HL-60/S4 (cell line): Measurements from ENCODE around the gene ITGA3.

Experiments
- in situ Hi-C: fragments of 300-500 bp; cut with MboI; formaldehyde crosslinking; loops from 2 replicates; pipeline ENCODE4 v1.14.3; 2022; ENCODE audit warnings: low sequenced_read_pairs

ITGA3 gene

DNA sequence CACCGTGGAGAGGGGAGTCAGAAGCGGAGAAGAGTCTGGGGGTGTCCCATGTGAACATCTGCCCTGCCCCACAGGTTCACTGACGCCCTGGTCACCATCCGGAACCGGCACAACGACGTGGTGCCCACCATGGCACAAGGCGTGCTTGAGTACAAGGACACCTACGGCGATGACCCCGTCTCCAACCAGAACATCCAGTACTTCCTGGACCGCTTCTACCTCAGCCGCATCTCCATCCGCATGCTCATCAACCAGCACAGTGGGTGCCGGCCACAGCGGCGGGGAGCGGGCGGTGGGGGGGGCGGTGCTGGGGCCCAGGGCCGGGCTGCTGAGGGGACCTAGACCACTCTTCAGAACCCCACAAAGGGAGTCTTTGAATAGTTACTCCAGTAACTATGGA, 49.9 kb downstream of the ITGA3 start:
- in situ Hi-C loops = no loop called here

DNA sequence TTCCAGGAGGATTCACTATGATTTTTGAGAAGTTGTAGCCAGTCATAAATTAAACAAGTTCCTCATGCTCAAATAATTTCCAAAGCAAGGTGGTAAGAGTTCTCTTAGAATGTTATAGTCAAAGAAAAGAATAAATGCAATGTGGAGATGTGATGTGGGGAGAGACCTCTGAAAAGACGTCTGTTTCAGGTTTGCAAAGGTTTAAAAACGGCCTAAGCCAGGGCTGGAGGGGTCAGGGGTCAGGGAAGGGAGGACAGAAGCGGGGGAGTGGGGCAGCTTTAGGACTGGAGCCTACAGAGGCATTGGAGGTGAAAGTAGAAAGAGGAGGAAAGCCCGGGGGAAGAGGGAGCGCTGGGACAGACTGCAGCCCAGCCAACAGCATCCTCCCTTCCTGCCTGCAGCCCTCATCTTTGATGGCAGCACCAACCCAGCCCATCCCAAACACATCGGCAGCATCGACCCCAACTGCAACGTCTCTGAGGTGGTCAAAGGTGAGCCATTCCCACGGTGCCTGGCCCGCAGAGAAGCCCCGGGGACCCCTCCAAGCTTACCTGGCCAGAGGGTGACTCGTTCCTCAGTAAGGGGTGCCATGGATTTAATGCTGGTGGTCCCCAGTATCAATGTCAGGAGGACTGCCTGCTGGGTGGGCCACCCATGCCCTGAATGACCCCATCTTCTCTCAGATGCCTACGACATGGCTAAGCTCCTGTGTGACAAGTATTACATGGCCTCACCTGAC, 50.7 kb downstream of the ITGA3 start:
- in situ Hi-C loops = no loop called here

DNA sequence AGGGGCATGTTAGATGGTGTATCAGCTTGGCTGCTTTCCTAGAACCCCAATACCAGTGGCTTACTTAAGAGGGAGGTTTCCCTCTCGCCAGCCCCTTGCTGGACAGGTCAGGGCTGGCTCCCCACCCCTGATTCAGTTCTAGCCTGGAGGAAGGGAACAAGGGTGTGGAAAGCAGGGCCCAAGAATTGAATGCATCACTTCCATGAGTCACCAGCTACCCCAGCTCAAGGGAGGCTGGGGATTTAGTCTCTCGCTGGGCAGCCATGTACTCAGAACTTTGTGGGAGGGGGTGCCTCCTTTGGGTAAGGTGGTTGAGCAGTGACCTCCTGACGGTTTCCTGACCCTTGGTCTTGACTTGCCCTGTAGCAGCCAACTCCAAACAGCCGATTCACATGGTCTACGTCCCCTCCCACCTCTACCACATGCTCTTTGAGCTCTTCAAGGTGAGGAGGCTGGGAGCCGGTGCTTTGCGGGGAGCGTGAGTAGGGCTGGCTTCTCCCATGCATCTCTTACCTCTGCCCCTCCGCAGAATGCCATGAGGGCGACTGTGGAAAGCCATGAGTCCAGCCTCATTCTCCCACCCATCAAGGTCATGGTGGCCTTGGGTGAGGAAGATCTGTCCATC, 52.0 kb downstream of the ITGA3 start:
- in situ Hi-C loops = no loop called here

DNA sequence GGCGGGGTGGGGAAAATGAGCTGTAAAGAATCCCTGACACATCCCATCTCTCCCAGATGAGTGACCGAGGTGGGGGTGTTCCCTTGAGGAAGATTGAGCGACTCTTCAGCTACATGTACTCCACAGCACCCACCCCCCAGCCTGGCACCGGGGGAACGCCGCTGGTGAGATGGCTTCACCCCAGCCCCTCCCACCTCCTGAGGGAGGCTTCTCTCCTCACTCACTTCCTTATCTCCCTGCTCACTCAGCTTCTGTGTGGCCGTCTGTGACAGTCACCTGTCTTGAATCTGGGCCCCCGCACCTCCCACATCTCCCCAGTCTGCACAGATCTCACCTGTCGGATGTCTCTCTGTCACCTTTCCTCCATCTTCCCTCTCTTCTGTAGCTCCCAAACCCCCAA, 52.6 kb downstream of the ITGA3 start:
- in situ Hi-C loops = no loop called here

DNA sequence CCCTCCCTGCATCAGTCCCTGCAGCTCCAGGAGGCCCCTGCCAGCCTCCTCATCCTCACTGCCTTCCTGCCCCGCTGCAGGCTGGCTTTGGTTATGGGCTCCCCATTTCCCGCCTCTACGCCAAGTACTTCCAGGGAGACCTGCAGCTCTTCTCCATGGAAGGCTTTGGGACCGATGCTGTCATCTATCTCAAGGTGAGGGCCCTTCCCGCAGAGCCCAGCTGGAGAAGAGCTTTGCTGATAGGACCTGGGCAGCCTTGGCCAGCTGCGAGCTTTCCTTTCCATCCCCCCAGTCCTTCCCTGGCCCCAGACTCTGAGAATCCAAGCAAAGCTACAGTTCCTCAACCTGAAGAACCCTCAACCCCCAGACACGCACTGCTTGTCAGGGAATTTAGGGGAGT, 53.3 kb downstream of the ITGA3 start:
- in situ Hi-C loops = no loop called here

DNA sequence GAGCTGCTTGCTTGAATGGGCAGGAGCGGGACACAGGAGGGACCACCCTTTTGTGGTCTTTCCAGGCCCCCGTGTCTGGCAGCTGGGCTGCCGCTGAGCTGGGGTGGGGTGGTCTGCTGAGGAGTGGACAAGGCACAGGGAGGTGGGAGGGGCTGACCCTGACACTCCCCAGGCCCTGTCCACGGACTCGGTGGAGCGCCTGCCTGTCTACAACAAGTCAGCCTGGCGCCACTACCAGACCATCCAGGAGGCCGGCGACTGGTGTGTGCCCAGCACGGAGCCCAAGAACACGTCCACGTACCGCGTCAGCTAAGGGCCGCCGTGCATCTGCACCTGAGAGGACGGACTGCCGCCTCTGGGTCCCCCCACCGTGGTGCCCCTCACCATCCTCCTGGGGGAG, 53.9 kb downstream of the ITGA3 start:
- in situ Hi-C loops = no loop called here

DNA sequence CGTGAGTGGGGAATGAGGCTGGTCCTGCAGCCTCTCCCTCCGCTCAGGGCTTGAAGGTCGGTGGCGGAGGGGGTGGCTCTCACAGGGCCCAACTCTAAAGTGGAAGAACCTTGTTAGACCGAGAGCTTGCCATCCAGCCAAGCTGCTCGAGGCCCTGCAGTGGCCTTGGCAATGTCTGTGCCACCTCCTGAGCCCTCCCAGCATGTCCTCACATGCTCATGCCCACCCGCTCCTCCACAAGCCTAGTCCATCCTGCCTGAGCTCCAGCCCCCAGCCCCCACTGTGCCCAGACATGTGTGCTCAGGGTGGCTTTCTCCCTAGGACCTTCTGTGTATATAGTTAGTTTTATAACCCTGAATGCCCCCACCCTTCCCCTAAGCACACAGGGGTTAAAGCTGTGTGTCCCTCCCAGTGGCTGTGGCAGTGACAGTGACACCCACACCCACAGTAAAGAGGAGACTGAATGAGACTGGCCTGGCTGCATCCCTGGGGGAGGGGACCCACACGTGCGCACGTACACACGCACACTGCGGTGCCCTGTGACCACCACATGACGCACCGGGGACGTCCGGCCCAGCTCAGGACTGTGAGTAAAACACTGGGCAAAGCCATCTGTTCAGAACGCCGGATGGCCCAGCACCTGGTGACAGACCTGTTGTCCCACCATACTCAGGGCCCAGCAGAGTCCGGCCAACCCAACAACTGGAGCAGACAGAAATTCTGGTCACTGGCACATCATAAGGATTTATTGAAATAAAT, 54.9 kb downstream of the ITGA3 start:
- in situ Hi-C loops = no loop called here

DNA sequence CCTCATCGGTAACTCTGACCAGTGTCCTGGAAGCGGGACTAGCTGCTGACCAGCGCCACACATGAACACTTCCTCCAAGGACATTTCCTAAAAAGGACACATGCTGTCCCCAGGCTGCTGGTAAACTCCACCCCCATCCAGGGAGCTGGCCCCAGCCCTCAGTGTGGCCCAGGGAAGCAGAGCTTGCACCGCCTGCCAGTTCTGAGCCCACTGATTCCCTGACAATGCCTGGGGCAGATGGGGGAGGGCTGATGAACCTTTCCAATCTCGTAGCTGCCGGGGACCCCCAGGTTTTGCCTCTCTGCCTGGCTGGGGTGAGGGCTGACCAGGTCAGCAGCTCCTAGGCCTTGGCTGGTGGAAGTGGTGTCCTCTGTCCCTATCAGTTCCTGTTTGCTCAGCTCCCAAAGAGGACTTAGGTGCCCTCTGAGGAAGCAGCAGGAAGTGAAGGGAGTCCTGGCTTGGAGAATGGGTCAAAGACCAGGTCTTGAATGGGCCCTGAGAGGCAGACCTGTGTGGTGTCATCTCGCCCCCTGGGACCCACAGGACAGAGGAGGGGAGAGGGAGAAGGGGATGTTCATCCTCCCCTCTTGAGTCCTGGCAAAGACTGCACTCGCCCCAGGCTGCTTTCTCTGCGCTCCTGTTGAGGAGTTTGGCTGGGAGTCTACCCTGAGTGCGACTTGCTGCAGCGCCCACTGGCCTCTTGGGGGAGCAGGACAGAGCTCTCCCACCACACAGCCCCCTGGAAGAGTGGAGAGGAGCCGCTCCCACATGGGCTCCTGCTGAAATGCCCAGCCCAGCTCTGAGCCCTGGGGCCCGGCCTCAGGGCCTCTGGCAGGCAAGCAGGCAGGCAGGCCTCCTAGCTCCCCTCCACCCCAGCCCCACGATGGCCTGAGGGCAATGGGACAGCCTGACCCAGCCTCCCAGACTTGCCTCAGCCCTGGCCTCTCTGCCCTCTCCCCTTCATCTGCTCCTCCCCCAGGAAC, 56.1 kb downstream of the ITGA3 start:
- in situ Hi-C loops = no loop called here

DNA sequence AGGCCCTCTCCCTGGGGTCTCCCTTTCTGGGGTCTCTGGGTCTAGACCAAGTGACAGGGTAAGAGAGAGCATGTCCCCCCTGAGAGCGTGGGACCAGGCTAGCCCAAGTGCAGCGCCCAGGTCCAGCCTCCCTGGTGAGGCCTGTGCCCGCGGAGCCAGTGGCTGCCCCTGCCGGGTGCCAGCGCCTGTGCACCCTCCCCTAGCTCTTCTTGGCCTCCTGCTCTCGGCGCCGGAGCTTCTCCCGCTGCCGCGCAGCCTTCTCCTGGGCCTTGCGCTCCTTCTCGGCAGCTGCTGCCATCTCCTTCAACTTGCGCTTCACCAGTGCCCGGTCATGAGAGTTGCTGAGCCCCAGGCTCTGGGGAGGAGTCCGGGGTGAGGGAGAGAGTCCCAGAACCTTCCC, 56.8 kb downstream of the ITGA3 start:
- in situ Hi-C loops = no loop called here

DNA sequence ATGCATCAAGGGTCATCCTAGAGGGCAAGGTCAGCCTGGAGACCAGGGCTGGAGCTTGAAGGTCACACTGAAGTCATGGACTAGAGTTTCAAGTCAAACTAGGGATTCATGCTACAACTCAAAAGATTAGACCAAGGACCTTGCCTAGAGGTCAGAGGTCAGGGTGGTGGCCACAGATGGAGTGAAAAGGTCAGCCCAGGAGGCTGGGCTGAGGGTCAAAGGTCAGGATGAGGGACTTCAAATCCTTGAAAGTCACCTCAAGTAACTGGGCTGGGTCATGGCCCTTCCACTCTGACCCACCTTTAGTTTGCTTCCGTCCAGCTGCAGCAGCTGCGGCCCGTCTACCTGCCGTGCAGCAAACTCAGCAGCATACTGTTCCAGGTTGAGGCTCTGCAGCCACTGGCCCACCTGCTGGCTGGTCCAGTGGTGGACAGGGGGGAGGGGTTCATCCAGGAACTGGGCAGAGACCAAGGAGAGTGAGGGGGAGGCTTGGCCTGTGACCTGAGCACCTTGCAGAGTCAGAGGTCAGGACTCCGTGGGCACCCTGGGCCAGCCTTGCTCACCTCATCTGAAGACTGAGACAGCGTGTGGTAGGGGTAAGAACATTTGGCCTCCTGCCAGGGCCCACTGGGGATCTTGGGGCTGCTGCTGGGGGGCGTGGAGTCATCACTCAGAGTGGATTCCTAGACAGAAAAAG, 57.9 kb downstream of the ITGA3 start:
- in situ Hi-C loops = no loop called here

DNA sequence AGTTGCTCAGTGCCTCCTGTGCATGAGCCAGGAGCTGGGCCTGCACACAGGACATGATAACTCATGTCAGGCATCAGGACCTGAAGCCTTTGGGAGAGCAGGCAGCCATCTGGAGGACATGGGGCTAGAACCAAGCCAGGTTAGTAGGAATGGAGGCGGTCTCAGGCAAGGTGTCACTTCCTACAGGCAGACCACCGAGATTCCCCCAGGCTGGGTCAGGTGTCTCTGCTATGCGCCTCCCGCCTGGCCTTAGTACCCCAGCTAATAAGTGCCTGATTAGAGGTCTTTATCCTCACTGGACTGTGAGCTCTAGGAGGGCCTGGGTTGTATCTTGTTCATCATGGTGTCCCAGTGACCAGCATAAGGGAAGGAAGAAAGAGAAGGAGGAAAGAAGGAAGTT, 58.5 kb downstream of the ITGA3 start:
- in situ Hi-C loops = no loop called here

DNA sequence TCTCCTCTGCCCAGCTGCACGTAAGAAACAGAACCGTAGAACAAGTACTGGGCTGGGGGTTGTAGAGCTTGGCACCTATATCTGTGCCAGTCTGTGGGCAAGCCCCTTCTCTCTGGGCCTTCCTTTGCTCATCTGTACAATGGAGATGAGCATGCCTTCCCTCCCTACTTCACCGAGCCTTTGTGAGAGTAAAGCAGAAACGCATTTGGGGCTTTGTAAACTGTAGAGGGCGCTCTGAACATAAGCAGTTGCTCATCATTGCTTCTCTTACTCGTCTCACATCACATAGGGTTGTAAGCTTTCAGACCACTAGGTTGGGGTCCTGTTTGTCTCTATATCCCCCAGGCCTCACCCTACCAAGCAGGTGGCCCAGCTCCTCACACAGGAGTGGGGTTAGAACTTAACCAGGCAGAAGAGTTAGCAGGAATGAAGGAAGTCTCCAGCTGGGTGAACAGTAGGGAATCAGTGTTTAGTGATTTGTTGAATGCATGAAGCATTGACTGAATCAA, 59.0 kb downstream of the ITGA3 start:
- in situ Hi-C loops = no loop called here

DNA sequence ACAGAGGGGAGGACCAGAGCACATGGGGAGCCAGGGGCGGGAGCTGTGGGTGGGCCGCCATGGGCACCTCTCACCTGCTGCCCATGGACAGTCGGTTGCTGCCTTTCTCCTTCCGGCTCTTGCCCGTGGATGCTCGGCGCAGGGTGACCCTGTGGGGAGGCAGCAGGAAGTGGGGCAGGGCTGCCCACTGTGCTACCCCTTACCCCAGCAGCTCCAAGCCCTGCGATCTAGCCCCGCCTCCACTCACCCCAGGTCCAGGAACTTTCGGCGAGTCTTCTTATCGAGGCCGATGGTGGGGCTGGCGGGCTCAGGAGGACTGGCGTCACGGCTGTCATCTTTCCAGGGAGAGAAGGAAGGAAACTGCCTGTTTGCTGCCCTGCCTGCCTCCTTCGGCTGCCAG, 59.8 kb downstream of the ITGA3 start:
- in situ Hi-C loops = no loop called here

DNA sequence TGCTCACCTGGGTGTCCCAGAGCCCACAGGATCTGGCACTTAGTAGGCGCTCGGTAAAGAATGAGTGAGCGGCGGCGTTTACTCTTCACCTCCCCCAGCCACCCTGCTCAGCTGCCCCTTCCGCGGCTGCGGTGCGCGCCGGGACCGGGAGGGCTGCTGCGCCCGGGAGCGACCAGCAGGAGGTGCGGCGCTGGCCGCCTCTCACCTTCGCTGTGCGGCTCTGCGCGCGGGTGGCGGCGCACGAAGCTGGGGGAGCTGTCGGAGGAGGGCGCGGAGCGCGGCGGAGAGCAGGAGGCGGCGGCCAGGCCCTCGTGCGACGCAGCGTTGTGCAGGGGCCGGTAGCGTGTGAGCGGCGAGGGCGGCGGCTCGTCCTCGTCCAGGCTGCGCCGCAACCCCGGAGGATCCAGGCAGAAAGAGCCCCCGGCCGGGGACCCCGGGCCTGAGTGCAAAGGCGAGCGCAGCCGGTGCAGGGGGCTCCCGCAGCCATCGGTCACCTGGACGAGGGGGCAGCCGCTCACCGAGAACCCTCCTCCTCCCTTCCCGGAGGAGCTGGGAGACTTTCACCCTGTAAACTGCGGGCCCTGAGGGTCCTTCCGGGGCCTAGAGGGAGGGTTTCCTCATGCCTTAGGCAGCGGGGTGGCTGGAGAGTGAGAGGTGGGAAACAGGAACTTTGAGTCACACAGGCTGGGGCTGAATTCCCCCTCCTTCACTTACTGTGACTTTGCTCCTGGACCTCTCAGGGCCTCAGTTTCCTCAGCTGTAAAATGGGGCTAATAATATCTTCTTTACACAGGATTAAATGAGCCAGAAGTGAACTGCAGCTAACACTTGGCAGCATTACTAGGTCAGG, 61.5 kb downstream of the ITGA3 start:
- in situ Hi-C loops = no loop called here

DNA sequence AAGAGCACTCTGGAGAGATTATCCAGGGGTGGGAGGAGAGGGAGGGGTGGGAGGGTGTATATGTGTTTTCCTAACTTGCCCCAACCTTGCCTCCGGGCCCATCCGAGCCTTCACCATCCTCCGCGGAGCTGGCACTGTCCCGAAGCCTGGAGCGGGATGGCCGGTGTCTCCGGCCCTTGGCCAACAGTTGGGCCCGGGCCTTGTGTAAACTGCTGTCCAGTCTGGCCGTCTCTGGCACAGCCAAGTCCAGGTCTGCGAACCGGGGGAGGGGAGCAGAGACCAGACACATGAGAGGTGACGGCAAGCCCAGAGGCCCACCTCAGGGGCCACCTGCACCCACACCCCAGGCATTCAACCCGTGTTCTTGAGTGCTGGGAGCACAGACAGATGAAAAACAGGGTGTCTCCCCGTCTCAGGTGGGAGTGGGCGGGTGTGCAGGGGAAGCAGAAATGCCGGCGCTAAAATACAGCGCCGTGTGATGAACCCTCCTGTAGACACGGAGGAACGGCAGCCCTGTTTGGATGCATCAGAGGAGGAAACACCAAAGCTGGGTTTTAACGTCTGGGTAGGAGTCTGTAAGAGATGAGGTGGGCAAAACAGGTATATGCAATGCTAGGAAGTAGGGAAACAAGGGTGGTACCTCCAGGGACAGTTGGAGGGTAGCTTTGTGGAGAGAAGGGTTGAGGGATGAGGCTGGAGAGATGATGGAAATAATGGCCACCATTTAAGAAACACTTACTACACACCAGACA, 62.3 kb downstream of the ITGA3 start:
- in situ Hi-C loops = no loop called here

DNA sequence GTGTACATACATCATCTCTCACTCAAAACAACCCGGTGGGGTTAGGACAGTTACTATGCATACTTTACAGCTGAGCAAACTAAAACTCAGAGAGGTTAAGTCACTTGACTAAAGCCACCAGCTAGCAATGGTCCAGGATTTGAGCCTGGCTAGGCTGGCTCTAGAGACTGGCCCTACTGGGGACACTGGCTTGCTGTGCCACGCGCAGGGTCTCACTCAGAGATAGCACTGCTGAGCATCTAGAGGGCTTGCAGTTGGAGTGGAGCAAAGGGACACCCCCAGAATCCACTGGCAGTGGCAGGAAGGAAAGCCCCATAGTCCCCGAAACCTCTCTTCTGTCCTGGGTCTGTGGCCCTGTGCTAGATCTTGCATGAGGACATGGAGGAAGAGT, 62.9 kb downstream of the ITGA3 start:
- in situ Hi-C loops = no loop called here

DNA sequence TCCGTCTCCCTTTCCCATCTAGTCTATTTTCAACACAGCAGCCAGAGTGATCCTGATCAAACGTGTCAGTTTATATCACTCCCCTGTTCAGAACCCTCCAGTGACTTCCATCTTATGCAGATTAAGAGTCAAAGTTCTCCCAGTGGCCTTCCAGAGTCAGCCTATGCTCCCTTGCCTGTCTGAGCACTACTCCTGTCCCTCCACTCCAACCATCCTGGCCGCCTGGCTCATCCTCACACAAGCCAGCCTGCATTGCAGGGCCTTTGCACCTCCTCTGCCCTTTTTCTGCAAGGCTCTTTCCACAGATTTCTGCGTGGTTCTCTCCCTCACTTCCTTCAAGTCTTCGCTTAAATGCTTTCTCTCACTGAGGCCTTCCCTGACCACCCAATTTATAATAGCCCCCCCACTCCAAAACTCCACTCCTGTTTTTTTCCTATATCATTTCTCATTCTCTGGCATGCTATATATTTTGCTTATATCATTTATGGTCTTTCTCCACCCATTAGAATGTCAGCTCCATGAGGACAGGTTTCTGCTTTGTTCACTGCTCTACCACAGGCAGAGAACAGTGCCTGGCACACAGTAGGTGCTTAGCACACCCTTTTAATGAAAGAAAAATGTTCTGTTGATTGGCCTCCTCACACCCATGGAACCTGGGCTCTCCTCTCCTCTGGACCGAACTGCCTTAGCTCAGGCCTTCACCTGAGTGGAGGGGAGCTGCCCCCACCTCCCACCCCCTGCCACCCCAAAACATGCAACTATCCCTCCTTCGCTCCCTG, 64.8 kb downstream of the ITGA3 start:
- in situ Hi-C loops = no loop called here

DNA sequence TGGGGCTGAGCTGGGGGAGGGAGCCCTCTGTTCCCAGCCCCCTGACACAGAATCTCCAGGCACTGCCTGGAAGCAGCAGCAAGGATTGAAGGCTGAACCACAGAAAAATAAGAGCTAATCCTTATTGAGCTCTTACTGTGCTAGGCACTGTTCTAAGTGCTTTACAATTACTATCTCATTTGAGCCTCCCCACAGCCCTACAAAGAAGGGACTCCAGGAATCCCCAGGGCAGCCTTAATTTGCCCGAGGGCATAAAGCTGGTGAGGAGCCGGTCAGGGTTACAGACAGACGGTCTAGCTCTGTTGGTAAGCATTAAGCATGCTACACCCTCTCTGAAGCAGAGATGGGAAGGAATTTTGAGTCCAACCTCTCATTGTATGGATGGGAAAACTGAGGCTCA, 67.0 kb downstream of the ITGA3 start:
- in situ Hi-C loops = no loop called here
